A549 (cell line): ENCODE results near the gene SPG11. TPM values are rescaled to one million over a fixed set of nuclear protein-coding genes. Genes with fewer than 3 reads are reported as not detected.

Experiments used
- ATAC-seq, 2 experiments: fragments of 200-7000 bp in 1 of 2; fragments of >200 bp in 1 of 2; cut with Nextera tagmentation in 1 of 2; cut with Tn5 transposase in 1 of 2; 3 replicates each; pipeline versions ENCODE4 v1.8.0 to v1.9.1; 2018 to 2020; ENCODE audit warnings: mild to moderate bottlenecking in 1 of 2, moderate library complexity in 1 of 2
- CTCF ChIA-PET: fragments of 300-600 bp; sonication (Branson Sonifier 250); formaldehyde crosslinking; extraction: SDS; loops from one replicate; lab custom pipeline; 2021; ENCODE audit warnings: antibody characterized with exemption, inconsistent platforms; lab: Yijun Ruan, JAX
- POLR2A ChIA-PET: fragments of 350-600 bp; formaldehyde crosslinking; extraction: SDS; loops from one replicate; lab custom pipeline; 2021; ENCODE audit warnings: antibody characterized with exemption, inconsistent platforms; lab: Yijun Ruan, JAX
- DNase-seq, 2 experiments: peaks; one replicate each; pipeline versions ENCODE4 v3.0.0 to v3.0.0-alpha.2; 2011 to 2016; ENCODE audit warnings: low read depth in 1 of 2, low spot score in 1 of 2
- FAIRE-seq: peaks from 2 replicates; lab custom pipeline; 2011; peaks lifted over from hg19 to GRCh38; lab: Jason Lieb, UNC
- H3K27ac ChIP-seq, 2 experiments: fragments of >200 bp; sonication (Bioruptor Twin); formaldehyde crosslinking; 3 replicates each; pipeline ENCODE4 v1.5.1; 2016 to 2017
- H3K4me1 ChIP-seq: fragments of >200 bp; sonication (Bioruptor Twin); formaldehyde crosslinking; 3 replicates; pipeline ENCODE4 v1.6.1; 2016
- H3K4me2 ChIP-seq: fragments of >200 bp; sonication (Bioruptor Twin); formaldehyde crosslinking; 3 replicates; pipeline ENCODE4 v1.6.1; 2016
- H3K4me3 ChIP-seq: fragments of >200 bp; sonication (Bioruptor Twin); formaldehyde crosslinking; 3 replicates; pipeline ENCODE4 v1.5.1; 2016
- H3K9me3 ChIP-seq: fragments of >200 bp; sonication (Bioruptor Twin); formaldehyde crosslinking; 3 replicates; pipeline ENCODE4 v1.6.1; 2016
- CEBPB ChIP-seq, 2 experiments: fragments of >200 bp in 1 of 2; sonication (Bioruptor Twin) in 1 of 2; formaldehyde crosslinking in 1 of 2; IDR thresholded peaks; 2 replicates each; pipeline ENCODE4 v1.6.1; 2012 to 2016
- CHD4 ChIP-seq: fragments of 200-600 bp; sonication (generic); IDR thresholded peaks from 2 replicates; pipeline ENCODE4 v1.6.1; 2016; ENCODE audit warnings: antibody characterized with exemption, mild to moderate bottlenecking, borderline replicate concordance
- EHMT2 ChIP-seq: fragments of 200-600 bp; sonication (generic); IDR thresholded peaks from 2 replicates; pipeline ENCODE4 v1.6.1; 2016; ENCODE audit warnings: antibody characterized with exemption, low read depth, mild to moderate bottlenecking, moderate library complexity
- EP300 ChIP-seq, 2 experiments: fragments of >200 bp; sonication (Bioruptor Twin); formaldehyde crosslinking; IDR thresholded peaks; 2 replicates in 1 of 2; 3 replicates in 1 of 2; pipeline ENCODE4 v1.6.1; 2016 to 2017
- GATA3 ChIP-seq: IDR thresholded peaks from 2 replicates; pipeline ENCODE4 v1.6.1; 2012; ENCODE audit warnings: borderline replicate concordance
- HOXB13 ChIP-seq: fragments of 250-450 bp; sonication (Bioruptor Pico); IDR thresholded peaks from 2 replicates; pipeline ENCODE4 v1.5.0; 2020; ENCODE audit warnings: low read depth, mild to moderate bottlenecking, moderate library complexity
- HOXB5 ChIP-seq: fragments of 250-450 bp; sonication (Bioruptor Pico); IDR thresholded peaks from 2 replicates; pipeline ENCODE4 v1.5.0; 2020; ENCODE audit warnings: mild to moderate bottlenecking, moderate library complexity
- KDM1A ChIP-seq: fragments of 200-600 bp; sonication (generic); IDR thresholded peaks from 2 replicates; pipeline ENCODE4 v1.6.1; 2016; ENCODE audit warnings: low read depth, mild to moderate bottlenecking
- KDM5A ChIP-seq: fragments of 200-600 bp; sonication (generic); IDR thresholded peaks from 2 replicates; pipeline ENCODE4 v1.6.1; 2016; ENCODE audit warnings: antibody characterized with exemption, mild to moderate bottlenecking
- MAFK ChIP-seq: fragments of 450-650 bp; IDR thresholded peaks from 2 replicates; pipeline ENCODE4 v1.6.1; 2014; ENCODE audit not compliant: partially characterized antibody
- MAZ ChIP-seq: fragments of 150-350 bp; IDR thresholded peaks from 2 replicates; pipeline ENCODE4 v1.6.1; 2014; ENCODE audit warnings: antibody characterized with exemption, low read depth, low read length, borderline replicate concordance
- PHF8 ChIP-seq: fragments of 200-600 bp; sonication (generic); IDR thresholded peaks from 2 replicates; pipeline ENCODE4 v1.6.1; 2016; ENCODE audit warnings: low read depth, mild to moderate bottlenecking, antibody characterized with exemption, moderate library complexity, borderline replicate concordance
- POLR2A ChIP-seq: IDR thresholded peaks from 2 replicates; pipeline ENCODE4 v1.6.1; 2012; ENCODE audit warnings: mild to moderate bottlenecking, low read length
- RAD21 ChIP-seq, 2 experiments: fragments of >200 bp in 1 of 2; sonication (Bioruptor Twin) in 1 of 2; formaldehyde crosslinking in 1 of 2; IDR thresholded peaks in 1 of 2; conservative IDR thresholded peaks in 1 of 2; 2 replicates in 1 of 2; 3 replicates in 1 of 2; pipeline ENCODE4 v1.6.1; 2012 to 2018; ENCODE audit warnings: inconsistent platforms in 1 of 2
- RCOR1 ChIP-seq: fragments of 150-350 bp; IDR thresholded peaks from 2 replicates; pipeline ENCODE4 v1.6.1; 2014; ENCODE audit warnings: antibody characterized with exemption, low read length, low read depth
- RFX5 ChIP-seq: fragments of 450-650 bp; IDR thresholded peaks from 2 replicates; pipeline ENCODE4 v1.7.1; 2014; ENCODE audit warnings: antibody characterized with exemption, mild to moderate bottlenecking, moderate library complexity
- RNF2 ChIP-seq: fragments of 200-600 bp; sonication (generic); IDR thresholded peaks from 2 replicates; pipeline ENCODE4 v1.6.1; 2016; ENCODE audit warnings: low read depth, mild to moderate bottlenecking, antibody characterized with exemption, moderate library complexity, borderline replicate concordance
- ZC3H11A ChIP-seq: fragments of 450-650 bp; IDR thresholded peaks from 2 replicates; pipeline ENCODE4 v1.6.1; 2014; ENCODE audit warnings: antibody characterized with exemption, mild to moderate bottlenecking
- WGBS: methylation state at CpG from one replicate; pipeline ENCODE4 v1.1.6; 2017; ENCODE audit errors: missing lambda C conversion rate; 5-methylcytosine and 5-hydroxymethylcytosine counted together
- polyA plus RNA-seq, 4 experiments: library from polyadenylated mRNA; depleted of rRNA in 3 of 4; stranded (reverse); fragments of >200 nt; fragmentation: RNase III in 1 of 4; extraction: RNeasy Plus Mini Kit Qiagen cat#74134 plus additional on column Dnase treatment in 1 of 4; gene quantifications; 2 replicates in 3 of 4; 3 replicates in 1 of 4; pipeline ENCODE4 v1.2.3, GENCODE V29; 2011 to 2017
- TF ChIP-seq, protein P1 (sequence below): fragments of 450-650 bp; IDR thresholded peaks from 2 replicates; pipeline ENCODE4 v1.6.1; 2014; ENCODE audit warnings: antibody characterized with exemption
- TF ChIP-seq, protein P2 (sequence below): IDR thresholded peaks from 2 replicates; pipeline ENCODE4 v1.6.1; 2012
- TF ChIP-seq, protein P3 (sequence below): fragments of 150-350 bp; IDR thresholded peaks from 2 replicates; pipeline ENCODE4 v1.6.1; 2014; ENCODE audit warnings: low read depth, mild to moderate bottlenecking, low read length
- TF ChIP-seq, protein P4 (sequence below): IDR thresholded peaks from 2 replicates; pipeline ENCODE4 v1.6.1; 2012; ENCODE audit warnings: low read depth, borderline replicate concordance
- TF ChIP-seq, protein P5 (sequence below): fragments of 250-450 bp; sonication (Bioruptor Pico); IDR thresholded peaks from 2 replicates; pipeline ENCODE4 v1.5.0; 2020; ENCODE audit warnings: low read depth, mild to moderate bottlenecking, moderate library complexity

SPG11 gene
- polyA plus RNA-seq, 2 of the 4 experiments (the other 2 are of a cell fraction) = 7.6 to 26.9 TPM

DNA sequence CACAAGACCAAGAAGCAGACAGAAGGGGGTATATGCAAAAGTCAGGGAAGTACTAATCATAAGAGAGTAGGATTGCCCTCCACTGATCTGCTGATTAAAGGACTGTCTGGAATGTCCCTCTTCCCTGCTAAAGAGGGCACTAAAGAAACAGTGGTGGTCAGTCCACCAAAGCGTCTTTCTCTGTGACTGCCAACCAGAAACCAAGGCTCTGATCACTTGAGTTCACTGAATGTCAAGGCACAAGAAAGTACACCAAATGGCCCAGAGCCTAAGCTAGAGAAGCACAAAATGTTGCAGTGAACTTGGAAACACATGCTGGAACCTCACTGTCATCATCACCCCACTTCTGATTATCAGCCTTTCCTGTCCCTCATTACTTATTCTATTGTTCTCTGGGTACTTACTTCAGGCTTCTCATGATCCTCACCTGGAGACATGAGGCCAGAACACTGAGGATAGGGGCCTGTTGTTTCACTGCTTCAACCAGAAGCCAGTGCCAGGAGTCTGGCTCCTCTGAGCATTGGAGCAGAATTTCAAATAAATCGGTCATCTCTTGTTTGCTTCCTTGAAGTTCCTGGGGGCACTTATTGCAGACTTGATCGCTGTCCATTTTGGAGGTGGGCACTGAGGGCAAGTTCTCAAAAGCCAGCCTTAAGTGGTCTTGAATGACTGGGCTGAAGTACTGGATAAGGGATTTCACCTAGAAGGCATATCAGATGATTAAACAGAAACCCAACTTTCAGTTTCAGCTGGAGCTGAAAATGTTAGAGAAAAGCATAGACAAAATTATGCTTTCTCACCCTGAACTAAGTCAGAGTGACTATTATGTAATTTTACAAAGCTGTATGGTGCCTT, 67.6 kb downstream of the SPG11 start:
- H3K9me3 ChIP-seq = no peaks in the 10 kb centered on the region
- no peak for FAIRE-seq
- no peak for DNase-seq
- H3K4me2 ChIP-seq = no peak overlapping the region
- 98% methylated on average over 3 of the region's 3 CpGs for WGBS
- TF ChIP-seq CEBPB (IDR thresholded peaks at IDR 0.05) (no peak), EHMT2 (no peak), MAZ (no peak), RFX5 (no peak), POLR2A (no peak), HOXB13 (CRISPR knock-in tag) (no peak), RAD21 (conservative IDR thresholded peaks at IDR 0.05 in 1 of 2, IDR thresholded peaks at IDR 0.05 in 1 of 2) (no peak), MAFK (no peak), PHF8 (no peak), ZC3H11A (no peak), EP300 (IDR thresholded peaks at IDR 0.05) (no peak)
- TF ChIP-seq, protein P1, sequence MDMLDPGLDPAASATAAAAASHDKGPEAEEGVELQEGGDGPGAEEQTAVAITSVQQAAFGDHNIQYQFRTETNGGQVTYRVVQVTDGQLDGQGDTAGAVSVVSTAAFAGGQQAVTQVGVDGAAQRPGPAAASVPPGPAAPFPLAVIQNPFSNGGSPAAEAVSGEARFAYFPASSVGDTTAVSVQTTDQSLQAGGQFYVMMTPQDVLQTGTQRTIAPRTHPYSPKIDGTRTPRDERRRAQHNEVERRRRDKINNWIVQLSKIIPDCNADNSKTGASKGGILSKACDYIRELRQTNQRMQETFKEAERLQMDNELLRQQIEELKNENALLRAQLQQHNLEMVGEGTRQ = no peak
- TF ChIP-seq, protein P2, sequence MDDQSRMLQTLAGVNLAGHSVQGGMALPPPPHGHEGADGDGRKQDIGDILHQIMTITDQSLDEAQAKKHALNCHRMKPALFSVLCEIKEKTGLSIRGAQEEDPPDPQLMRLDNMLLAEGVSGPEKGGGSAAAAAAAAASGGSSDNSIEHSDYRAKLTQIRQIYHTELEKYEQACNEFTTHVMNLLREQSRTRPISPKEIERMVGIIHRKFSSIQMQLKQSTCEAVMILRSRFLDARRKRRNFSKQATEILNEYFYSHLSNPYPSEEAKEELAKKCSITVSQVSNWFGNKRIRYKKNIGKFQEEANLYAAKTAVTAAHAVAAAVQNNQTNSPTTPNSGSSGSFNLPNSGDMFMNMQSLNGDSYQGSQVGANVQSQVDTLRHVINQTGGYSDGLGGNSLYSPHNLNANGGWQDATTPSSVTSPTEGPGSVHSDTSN = no peak
- no peak overlapping the region for H3K27ac ChIP-seq
- peaks cover 4% of the 10 kb centered on the region; the same call in 1 of the 3 replicates for H3K4me1 ChIP-seq
- no peak overlapping the region for H3K4me3 ChIP-seq
- CTCF ChIA-PET = interaction anchor here (0.8 to 1.1 kb wide), 3 partner anchors 18 to 142 kb away, joined by 3 to 5 read pairs (median 3); no protein-coding TSS in a partner anchor
- no peak for ATAC-seq
- POLR2A ChIA-PET = no interaction called here

DNA sequence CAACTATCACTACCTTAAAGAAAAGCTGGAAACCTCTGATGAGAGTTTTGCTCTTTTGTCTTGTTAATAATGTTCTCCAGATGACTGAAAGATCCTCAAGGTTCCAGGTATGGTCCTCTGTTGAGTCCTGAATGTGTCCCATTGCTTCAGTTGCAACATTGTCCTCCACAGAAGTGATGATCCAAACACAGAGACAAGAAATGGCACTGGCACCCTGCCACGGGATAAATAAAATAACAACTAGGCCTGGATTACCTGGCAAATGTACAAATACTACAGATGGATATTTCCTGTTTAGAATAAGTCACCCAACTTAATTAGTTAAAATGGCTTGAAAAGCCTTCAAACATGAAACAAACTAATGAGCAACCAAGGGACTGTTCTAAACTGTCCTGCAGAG, 68.2 kb downstream of the SPG11 start:
- no peak for FAIRE-seq
- H3K27ac ChIP-seq = no peak overlapping the region
- POLR2A ChIA-PET = no interaction called here
- H3K4me1 ChIP-seq = peaks cover 4% of the 10 kb centered on the region; the same call in 1 of the 3 replicates
- DNase-seq = no peak
- CTCF ChIA-PET = interaction anchor here (1.0 kb wide), 1 partner anchor 143 kb away, joined by 3 read pairs; no protein-coding TSS in a partner anchor
- H3K4me2 ChIP-seq = no peak overlapping the region
- H3K9me3 ChIP-seq = no peaks in the 10 kb centered on the region
- WGBS = 100% methylated on average over 1 of the region's 1 CpG
- no peak for TF ChIP-seq KDM1A
- no peak for TF ChIP-seq EHMT2
- TF ChIP-seq, protein P3, sequence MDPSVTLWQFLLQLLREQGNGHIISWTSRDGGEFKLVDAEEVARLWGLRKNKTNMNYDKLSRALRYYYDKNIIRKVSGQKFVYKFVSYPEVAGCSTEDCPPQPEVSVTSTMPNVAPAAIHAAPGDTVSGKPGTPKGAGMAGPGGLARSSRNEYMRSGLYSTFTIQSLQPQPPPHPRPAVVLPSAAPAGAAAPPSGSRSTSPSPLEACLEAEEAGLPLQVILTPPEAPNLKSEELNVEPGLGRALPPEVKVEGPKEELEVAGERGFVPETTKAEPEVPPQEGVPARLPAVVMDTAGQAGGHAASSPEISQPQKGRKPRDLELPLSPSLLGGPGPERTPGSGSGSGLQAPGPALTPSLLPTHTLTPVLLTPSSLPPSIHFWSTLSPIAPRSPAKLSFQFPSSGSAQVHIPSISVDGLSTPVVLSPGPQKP = no peak
- TF ChIP-seq KDM5A = no peak
- no peak for TF ChIP-seq RCOR1
- TF ChIP-seq, protein P4, sequence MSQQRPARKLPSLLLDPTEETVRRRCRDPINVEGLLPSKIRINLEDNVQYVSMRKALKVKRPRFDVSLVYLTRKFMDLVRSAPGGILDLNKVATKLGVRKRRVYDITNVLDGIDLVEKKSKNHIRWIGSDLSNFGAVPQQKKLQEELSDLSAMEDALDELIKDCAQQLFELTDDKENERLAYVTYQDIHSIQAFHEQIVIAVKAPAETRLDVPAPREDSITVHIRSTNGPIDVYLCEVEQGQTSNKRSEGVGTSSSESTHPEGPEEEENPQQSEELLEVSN = no peak
- TF ChIP-seq HOXB5 (CRISPR knock-in tag) = no peak
- no peak for TF ChIP-seq GATA3
- no peak for TF ChIP-seq RNF2
- TF ChIP-seq, protein P5, sequence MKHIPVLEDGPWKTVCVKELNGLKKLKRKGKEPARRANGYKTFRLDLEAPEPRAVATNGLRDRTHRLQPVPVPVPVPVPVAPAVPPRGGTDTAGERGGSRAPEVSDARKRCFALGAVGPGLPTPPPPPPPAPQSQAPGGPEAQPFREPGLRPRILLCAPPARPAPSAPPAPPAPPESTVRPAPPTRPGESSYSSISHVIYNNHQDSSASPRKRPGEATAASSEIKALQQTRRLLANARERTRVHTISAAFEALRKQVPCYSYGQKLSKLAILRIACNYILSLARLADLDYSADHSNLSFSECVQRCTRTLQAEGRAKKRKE (CRISPR knock-in tag) = no peak
- TF ChIP-seq CHD4 = no peak
- no peak for TF ChIP-seq MAZ
- no peak overlapping the region for H3K4me3 ChIP-seq
- no peak for ATAC-seq
